HepG2 (cell line): ENCODE measurements around the gene PRCP. TPM values are rescaled to one million over a fixed set of nuclear protein-coding genes. Genes with fewer than 3 reads are reported as not detected.

Experiments
- ATAC-seq: fragments of 200-7000 bp; cut with Tn5 transposase; 3 replicates; pipeline ENCODE4 v1.9.1; 2020; ENCODE audit warnings: mild to moderate bottlenecking, moderate library complexity
- BruUV-seq: library from RNA; stranded (reverse); fragments of 400-500 nt; replicated peaks from 2 replicates; lab custom pipeline; 2021; lab: Mats Ljungman, UMichigan
- CTCF ChIA-PET: fragments of 300-600 bp; formaldehyde crosslinking; extraction: SDS; loops from one replicate; lab custom pipeline; 2021; ENCODE audit warnings: low total read pairs, inconsistent platforms, low intra/inter-chr PET ratio; lab: Yijun Ruan, JAX
- POLR2A ChIA-PET: fragments of 350-600 bp; sonication (Branson Sonifier 250); formaldehyde crosslinking; loops from one replicate; lab custom pipeline; 2020; ENCODE audit warnings: antibody characterized with exemption, inconsistent platforms; lab: Yijun Ruan, JAX
- DNase-seq: peaks from one replicate; pipeline ENCODE4 v3.0.0-alpha.2; 2015; ENCODE audit warnings: low spot score
- FAIRE-seq: peaks from 3 replicates; lab custom pipeline; 2011; peaks lifted over from hg19 to GRCh38; lab: Jason Lieb, UNC
- H2AFZ ChIP-seq: one replicate; pipeline ENCODE4 v1.6.1; 2011; ENCODE audit warnings: low read length, inconsistent platforms
- H3K27ac ChIP-seq: fragments of 300-600 bp; 3 replicates; pipeline ENCODE4 v1.8.0; 2011; ENCODE audit warnings: mixed run types, mild to moderate bottlenecking, mixed read lengths, low read length, inconsistent platforms; ENCODE audit not compliant: insufficient read depth; ENCODE audit errors: extremely low read length
- H3K27me3 ChIP-seq, 2 experiments: fragments of 200-600 bp in 1 of 2; 2 replicates in 1 of 2; 3 replicates in 1 of 2; pipeline versions ENCODE4 v1.6.0 to v1.8.0; 2011; ENCODE audit warnings: low read length in 2 of 2, mild to moderate bottlenecking in 2 of 2, moderate library complexity in 2 of 2, inconsistent platforms in 1 of 2; ENCODE audit not compliant: insufficient read depth in 2 of 2, control insufficient read depth in 1 of 2
- H3K36me3 ChIP-seq, 2 experiments: fragments of 200-600 bp in 1 of 2; replicated peaks in 1 of 2; 2 replicates in 1 of 2; 3 replicates in 1 of 2; pipeline versions ENCODE4 v1.5.1 to v1.8.0; 2011; ENCODE audit warnings: low read length in 2 of 2, inconsistent platforms in 1 of 2; ENCODE audit not compliant: insufficient read depth in 2 of 2, control insufficient read depth in 1 of 2
- H3K4me1 ChIP-seq: 2 replicates; pipeline ENCODE4 v1.5.1; 2012; ENCODE audit warnings: low read length, inconsistent platforms; ENCODE audit not compliant: insufficient read depth
- H3K4me2 ChIP-seq: 2 replicates; pipeline ENCODE4 v1.6.0; 2011; ENCODE audit warnings: low read depth, low read length, inconsistent platforms
- H3K4me3 ChIP-seq, 3 experiments: fragments of 200-600 bp in 1 of 3; sonication (generic), shearing (Covaris generic) in 1 of 3; replicated peaks in 1 of 3; 2 replicates each; pipeline ENCODE4 v1.5.1; 2011 to 2016; ENCODE audit warnings: low read length in 3 of 3, inconsistent platforms in 2 of 3, low read depth in 2 of 3, mild to moderate bottlenecking in 2 of 3, control low read depth in 1 of 3, mixed read lengths in 1 of 3; ENCODE audit not compliant: insufficient read depth in 1 of 3
- H3K79me2 ChIP-seq: one replicate; pipeline ENCODE4 v1.6.1; 2011; ENCODE audit warnings: low read length, inconsistent platforms; ENCODE audit not compliant: insufficient read depth
- H3K9ac ChIP-seq: 2 replicates; pipeline ENCODE4 v1.6.0; 2011; ENCODE audit warnings: mild to moderate bottlenecking, low read depth, low read length, inconsistent platforms; ENCODE audit not compliant: insufficient read depth
- H3K9me3 ChIP-seq: 2 replicates; pipeline ENCODE4 v1.5.1; 2012; ENCODE audit warnings: mild to moderate bottlenecking, low read length
- H4K20me1 ChIP-seq: 2 replicates; pipeline ENCODE4 v1.6.0; 2011; ENCODE audit warnings: inconsistent platforms, mild to moderate bottlenecking, low read length, moderate library complexity; ENCODE audit not compliant: insufficient read depth
- ERF ChIP-seq: IDR thresholded peaks from 2 replicates; pipeline ENCODE4 v1.6.1; 2018; ENCODE audit warnings: missing biosample characterization, missing genetic modification reagents
- TP53 ChIP-seq: sonication (generic); formaldehyde crosslinking; conservative IDR thresholded peaks from 2 replicates; pipeline ENCODE4 v1.4.0; 2020; ENCODE audit warnings: missing genetic modification reagents
- ZFP36L1 ChIP-seq: sonication (generic); formaldehyde crosslinking; IDR thresholded peaks from 2 replicates; pipeline ENCODE4 v1.8.0; 2022; ENCODE audit warnings: mild to moderate bottlenecking, missing genetic modification reagents, moderate library complexity
- ZFP36L2 ChIP-seq: sonication (generic); formaldehyde crosslinking; IDR thresholded peaks from 2 replicates; pipeline ENCODE4 v1.4.0; 2020; ENCODE audit warnings: missing genetic modification reagents
- ZNF124 ChIP-seq: sonication (generic); formaldehyde crosslinking; IDR thresholded peaks from 2 replicates; pipeline ENCODE4 v1.4.0; 2020; ENCODE audit warnings: missing genetic modification reagents
- ZNF530 ChIP-seq: sonication (generic); formaldehyde crosslinking; IDR thresholded peaks from 2 replicates; pipeline ENCODE4 v1.5.0; 2020; ENCODE audit warnings: low read depth, mild to moderate bottlenecking, missing genetic modification reagents
- ZNF891 ChIP-seq: sonication (generic); formaldehyde crosslinking; IDR thresholded peaks from 2 replicates; pipeline ENCODE4 v1.5.0; 2020; ENCODE audit warnings: mild to moderate bottlenecking, missing genetic modification reagents
- WGBS: methylation state at CpG from one replicate; pipeline ENCODE4 v1.1.6; 2017; ENCODE audit warnings: low lambda C conversion rate; 5-methylcytosine and 5-hydroxymethylcytosine counted together
- in situ Hi-C: cut with HindIII; loops from 2 replicates; pipeline ENCODE4 v1.10.0; 2017; ENCODE audit warnings: low pct_unique_long_range_greater_than_20kb; ENCODE audit not compliant: extremely low pct_ligation_motif_present
- intact Hi-C: fragments of 100-400 bp; cut with micrococcal nuclease; formaldehyde crosslinking; loops from one replicate; pipeline ENCODE4 v1.10.0; 2022; ENCODE audit not compliant: unreplicated experiment
- polyA plus RNA-seq, 8 experiments: library from polyadenylated mRNA; depleted of rRNA in 3 of 8; stranded (reverse) in 7 of 8; unstranded in 1 of 8; fragments of >200 nt; fragmentation: Illumina TruSeq in 4 of 8; extraction: Trizol in 4 of 8; gene quantifications; 2 replicates each; pipeline versions ENCODE4 v1.2.1 to v1.2.3, GENCODE V29; 2011 to 2016; ENCODE audit warnings: low read depth in 4 of 8, missing spikeins in 1 of 8, mixed read lengths in 1 of 8; ENCODE audit not compliant: insufficient read depth in 1 of 8
- total RNA-seq, 5 experiments: library from RNA; depleted of rRNA; stranded (reverse); fragments of >200 nt; fragmentation: Illumina TruSeq; extraction: Trizol; gene quantifications; 2 replicates each; pipeline ENCODE4 v1.2.3, GENCODE V29; 2016; ENCODE audit warnings: low read depth in 1 of 5
- TF ChIP-seq, protein P1 (sequence below): IDR thresholded peaks from 2 replicates; pipeline ENCODE4 v1.6.1; 2016; ENCODE audit warnings: low read depth, missing genetic modification reagents, missing compliant biosample characterization
- TF ChIP-seq, protein P2 (sequence below): sonication (generic); formaldehyde crosslinking; IDR thresholded peaks from 2 replicates; pipeline ENCODE4 v1.4.0; 2020; ENCODE audit warnings: missing genetic modification reagents, borderline replicate concordance

PRCP gene
- total and polyA plus RNA-seq, 2 of the 13 experiments (the other 11 are each of a cell fraction or from before 2014, with no cell fraction given) = 84.2 to 105 TPM

DNA sequence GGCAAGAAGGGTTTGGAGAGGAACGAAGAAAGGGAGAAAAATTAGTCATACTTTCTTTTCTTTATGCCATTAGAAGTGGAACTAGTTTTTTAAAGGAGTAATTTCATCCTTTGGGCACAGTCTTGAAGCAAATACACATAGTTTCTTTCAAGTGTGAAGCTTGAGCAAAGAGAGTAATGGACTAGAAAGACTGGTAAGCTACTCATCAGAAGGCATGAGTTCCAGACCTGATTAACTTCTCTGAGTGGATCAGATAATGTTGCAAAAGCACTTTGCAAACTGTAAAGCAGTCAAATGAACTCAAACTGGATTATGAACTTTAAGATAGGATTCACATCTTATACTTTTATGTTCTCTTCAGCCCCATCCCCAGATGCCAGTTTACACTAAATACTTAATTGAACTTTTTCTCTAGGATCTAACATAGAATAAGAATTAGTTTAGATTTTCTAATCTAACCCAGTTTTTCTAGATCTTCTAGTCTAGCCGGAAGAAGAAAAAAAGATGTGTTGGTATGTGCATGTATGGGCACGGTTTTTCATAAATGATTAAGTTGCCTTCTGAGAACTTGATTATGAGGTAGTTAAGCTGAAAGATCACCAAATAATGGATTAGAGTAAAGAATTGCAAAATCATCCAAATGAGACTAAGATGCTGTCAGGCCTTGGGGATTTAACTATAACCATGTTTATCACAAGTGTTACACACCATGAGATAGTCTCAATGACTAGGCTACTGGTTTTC is 3.8 kb upstream of the PRCP start:
- Histone ChIP-seq H3K9ac (no peak overlapping the region), H3K4me3 (no peak overlapping the region), H3K4me2 (no peak overlapping the region), H3K9me3 (no peaks in the 10 kb centered on the region), H2AFZ (no peak overlapping the region), H3K36me3 (no peaks in the 10 kb centered on the region), H4K20me1 (no peaks in the 10 kb centered on the region), H3K27ac (no peak overlapping the region), H3K27me3 (no peaks in the 10 kb centered on the region; a peak in 1 of 5 replicates), H3K79me2 (peaks cover 45% of the 10 kb centered on the region), H3K4me1 (peaks cover 36% of the 10 kb centered on the region)
- 73% methylated on average over 3 of the region's 3 CpGs for WGBS
- ATAC-seq (no peak), FAIRE-seq (no peak), DNase-seq (no peak)
- POLR2A ChIA-PET = no interaction called here
- intact Hi-C loops = loop anchor here (10.0 kb wide), 1 partner anchor 381 kb away; the partner anchor contains the start of gene CCDC90B
- no TSS peak for BruUV-seq
- CTCF ChIA-PET = no interaction called here
- TF ChIP-seq ZFP36L1 (CRISPR knock-in tag) (no peak), TP53 (CRISPR knock-in tag) (no peak), ZNF124 (no peak), ZFP36L2 (CRISPR knock-in tag) (no peak), ERF (CRISPR knock-in tag) (no peak), ZNF891 (CRISPR knock-in tag) (no peak), ZNF530 (CRISPR knock-in tag) (no peak)
- TF ChIP-seq, protein P1, sequence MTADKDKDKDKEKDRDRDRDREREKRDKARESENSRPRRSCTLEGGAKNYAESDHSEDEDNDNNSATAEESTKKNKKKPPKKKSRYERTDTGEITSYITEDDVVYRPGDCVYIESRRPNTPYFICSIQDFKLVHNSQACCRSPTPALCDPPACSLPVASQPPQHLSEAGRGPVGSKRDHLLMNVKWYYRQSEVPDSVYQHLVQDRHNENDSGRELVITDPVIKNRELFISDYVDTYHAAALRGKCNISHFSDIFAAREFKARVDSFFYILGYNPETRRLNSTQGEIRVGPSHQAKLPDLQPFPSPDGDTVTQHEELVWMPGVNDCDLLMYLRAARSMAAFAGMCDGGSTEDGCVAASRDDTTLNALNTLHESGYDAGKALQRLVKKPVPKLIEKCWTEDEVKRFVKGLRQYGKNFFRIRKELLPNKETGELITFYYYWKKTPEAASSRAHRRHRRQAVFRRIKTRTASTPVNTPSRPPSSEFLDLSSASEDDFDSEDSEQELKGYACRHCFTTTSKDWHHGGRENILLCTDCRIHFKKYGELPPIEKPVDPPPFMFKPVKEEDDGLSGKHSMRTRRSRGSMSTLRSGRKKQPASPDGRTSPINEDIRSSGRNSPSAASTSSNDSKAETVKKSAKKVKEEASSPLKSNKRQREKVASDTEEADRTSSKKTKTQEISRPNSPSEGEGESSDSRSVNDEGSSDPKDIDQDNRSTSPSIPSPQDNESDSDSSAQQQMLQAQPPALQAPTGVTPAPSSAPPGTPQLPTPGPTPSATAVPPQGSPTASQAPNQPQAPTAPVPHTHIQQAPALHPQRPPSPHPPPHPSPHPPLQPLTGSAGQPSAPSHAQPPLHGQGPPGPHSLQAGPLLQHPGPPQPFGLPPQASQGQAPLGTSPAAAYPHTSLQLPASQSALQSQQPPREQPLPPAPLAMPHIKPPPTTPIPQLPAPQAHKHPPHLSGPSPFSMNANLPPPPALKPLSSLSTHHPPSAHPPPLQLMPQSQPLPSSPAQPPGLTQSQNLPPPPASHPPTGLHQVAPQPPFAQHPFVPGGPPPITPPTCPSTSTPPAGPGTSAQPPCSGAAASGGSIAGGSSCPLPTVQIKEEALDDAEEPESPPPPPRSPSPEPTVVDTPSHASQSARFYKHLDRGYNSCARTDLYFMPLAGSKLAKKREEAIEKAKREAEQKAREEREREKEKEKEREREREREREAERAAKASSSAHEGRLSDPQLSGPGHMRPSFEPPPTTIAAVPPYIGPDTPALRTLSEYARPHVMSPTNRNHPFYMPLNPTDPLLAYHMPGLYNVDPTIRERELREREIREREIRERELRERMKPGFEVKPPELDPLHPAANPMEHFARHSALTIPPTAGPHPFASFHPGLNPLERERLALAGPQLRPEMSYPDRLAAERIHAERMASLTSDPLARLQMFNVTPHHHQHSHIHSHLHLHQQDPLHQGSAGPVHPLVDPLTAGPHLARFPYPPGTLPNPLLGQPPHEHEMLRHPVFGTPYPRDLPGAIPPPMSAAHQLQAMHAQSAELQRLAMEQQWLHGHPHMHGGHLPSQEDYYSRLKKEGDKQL = no peak
- TF ChIP-seq, protein P2, sequence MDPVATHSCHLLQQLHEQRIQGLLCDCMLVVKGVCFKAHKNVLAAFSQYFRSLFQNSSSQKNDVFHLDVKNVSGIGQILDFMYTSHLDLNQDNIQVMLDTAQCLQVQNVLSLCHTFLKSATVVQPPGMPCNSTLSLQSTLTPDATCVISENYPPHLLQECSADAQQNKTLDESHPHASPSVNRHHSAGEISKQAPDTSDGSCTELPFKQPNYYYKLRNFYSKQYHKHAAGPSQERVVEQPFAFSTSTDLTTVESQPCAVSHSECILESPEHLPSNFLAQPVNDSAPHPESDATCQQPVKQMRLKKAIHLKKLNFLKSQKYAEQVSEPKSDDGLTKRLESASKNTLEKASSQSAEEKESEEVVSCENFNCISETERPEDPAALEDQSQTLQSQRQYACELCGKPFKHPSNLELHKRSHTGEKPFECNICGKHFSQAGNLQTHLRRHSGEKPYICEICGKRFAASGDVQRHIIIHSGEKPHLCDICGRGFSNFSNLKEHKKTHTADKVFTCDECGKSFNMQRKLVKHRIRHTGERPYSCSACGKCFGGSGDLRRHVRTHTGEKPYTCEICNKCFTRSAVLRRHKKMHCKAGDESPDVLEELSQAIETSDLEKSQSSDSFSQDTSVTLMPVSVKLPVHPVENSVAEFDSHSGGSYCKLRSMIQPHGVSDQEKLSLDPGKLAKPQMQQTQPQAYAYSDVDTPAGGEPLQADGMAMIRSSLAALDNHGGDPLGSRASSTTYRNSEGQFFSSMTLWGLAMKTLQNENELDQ = no peak
- in situ Hi-C loops = loop anchor here (5.0 to 10.0 kb wide), 4 partner anchors 168 to 351 kb away; partner anchors contain the start of gene RAB30
